ENCODE data around the gene SLA2.

The SLA2 gene

GRCh38 chr20:36605399-36606157, 40.4 kb downstream of the SLA2 start, which contains the start of gene RAB5IF:
TSS of gene RAB5IF (plus strand) at chr20:36605779. CDS start at chr20:36605952, 173 bp downstream.
- DNase-seq = peak; percentile 100
- peak within 1 kb of the TSS; percentile 93 for H2AFZ ChIP-seq (ENCODE audit: low read depth, low read length)

GRCh38 chr20:36604952-36605398, 41.0 kb downstream of the SLA2 start:
- Histone ChIP-seq H2AFZ (ENCODE audit: low read depth, low read length) (peak overlapping the region; percentile 93), H3K4me1 (ENCODE audit: insufficient read depth, low read length) (peaks cover 30% of the 10 kb centered on the region), H3K9me3 (ENCODE audit: insufficient read depth, low read length, severe bottlenecking) (no peaks in the 10 kb centered on the region), H3K9ac (ENCODE audit: low read depth, low read length) (peak overlapping the region; percentile 85), H4K20me1 (ENCODE audit: insufficient read depth, low read length) (peaks cover 35% of the 10 kb centered on the region), H3K4me2 (ENCODE audit: insufficient read depth, low read length) (peak overlapping the region; percentile 73), H3K79me2 (ENCODE audit: insufficient read depth, low read length) (peaks cover 39% of the 10 kb centered on the region), H3K27me3 (ENCODE audit: insufficient read depth, low read length, poor library complexity) (no peaks in the 10 kb centered on the region), H3K27ac (ENCODE audit: low read length) (peak overlapping the region; percentile 83), H3K36me3 (ENCODE audit: insufficient read depth, low read length) (peaks cover 26% of the 10 kb centered on the region), H3K4me3 (ENCODE audit: low read depth in 1 of 2, low read length in 2 of 2) (peak overlapping the region; percentile 29 to 86; a peak in 3 of 4 replicates)
- ATAC-seq (ENCODE audit: insufficient read depth, low read depth) = peak; percentile 40
- peak; percentile 75 for DNase-seq
- TF ChIP-seq EZH2 (IDR thresholded peaks at IDR 0.05; ENCODE audit: borderline replicate concordance, low read depth, low read length, severe bottlenecking) (no peak), CTCF (IDR thresholded peaks at IDR 0.05; ENCODE audit: borderline replicate concordance, extremely low read depth, low read length, poor library complexity, severe bottlenecking) (no peak)

More at GRCh38 chr20:36605399-36606157, 40.4 kb downstream of the SLA2 start, which contains the start of gene RAB5IF:
- no peaks in the 10 kb centered on the region for H3K27me3 ChIP-seq (ENCODE audit: insufficient read depth, low read length, poor library complexity)
- peak within 1 kb of the TSS; percentile 85 for H3K4me2 ChIP-seq (ENCODE audit: insufficient read depth, low read length)
- H3K79me2 ChIP-seq (ENCODE audit: insufficient read depth, low read length) = peaks cover 39% of the 10 kb centered on the region
- H4K20me1 ChIP-seq (ENCODE audit: insufficient read depth, low read length) = peaks cover 35% of the 10 kb centered on the region
- H3K9me3 ChIP-seq (ENCODE audit: insufficient read depth, low read length, severe bottlenecking) = no peaks in the 10 kb centered on the region
- H3K4me1 ChIP-seq (ENCODE audit: insufficient read depth, low read length) = peaks cover 30% of the 10 kb centered on the region
- peaks cover 32% of the 10 kb centered on the region for H3K36me3 ChIP-seq (ENCODE audit: insufficient read depth, low read length)
- peak within 1 kb of the TSS; percentile 83 for H3K27ac ChIP-seq (ENCODE audit: low read length)
- peak within 1 kb of the TSS; percentile 86 for H3K4me3 ChIP-seq (ENCODE audit: low read depth in 1 of 2, low read length in 2 of 2)
- no peak for TF ChIP-seq EZH2 (IDR thresholded peaks at IDR 0.05; ENCODE audit: borderline replicate concordance, low read depth, low read length, severe bottlenecking)
- TF ChIP-seq CTCF (IDR thresholded peaks at IDR 0.05; ENCODE audit: borderline replicate concordance, extremely low read depth, low read length, poor library complexity, severe bottlenecking) = peak; percentile 98
- H3K9ac ChIP-seq (ENCODE audit: low read depth, low read length) = peak within 1 kb of the TSS; percentile 85
- peak; percentile 93 for ATAC-seq (ENCODE audit: insufficient read depth, low read depth)

GRCh38 chr20:36601540-36601939, 44.5 kb downstream of the SLA2 start:
- peaks cover 9% of the 10 kb centered on the region for H4K20me1 ChIP-seq (ENCODE audit: insufficient read depth, low read length)
- no peak overlapping the region for H3K27ac ChIP-seq (ENCODE audit: low read length)
- no peak overlapping the region for H3K9ac ChIP-seq (ENCODE audit: low read depth, low read length)
- TF ChIP-seq CTCF (IDR thresholded peaks at IDR 0.05; ENCODE audit: borderline replicate concordance, extremely low read depth, low read length, poor library complexity, severe bottlenecking) = no peak
- TF ChIP-seq EZH2 (IDR thresholded peaks at IDR 0.05; ENCODE audit: borderline replicate concordance, low read depth, low read length, severe bottlenecking) = no peak
- H3K4me1 ChIP-seq (ENCODE audit: insufficient read depth, low read length) = peaks cover 12% of the 10 kb centered on the region
- H3K79me2 ChIP-seq (ENCODE audit: insufficient read depth, low read length) = peaks cover 10% of the 10 kb centered on the region
- H3K9me3 ChIP-seq (ENCODE audit: insufficient read depth, low read length, severe bottlenecking) = no peaks in the 10 kb centered on the region
- no peaks in the 10 kb centered on the region; the same call in 1 of the 2 replicates for H3K36me3 ChIP-seq (ENCODE audit: insufficient read depth, low read length)
- DNase-seq = no peak
- no peak overlapping the region for H3K4me2 ChIP-seq (ENCODE audit: insufficient read depth, low read length)
- H3K27me3 ChIP-seq (ENCODE audit: insufficient read depth, low read length, poor library complexity) = no peaks in the 10 kb centered on the region
- H2AFZ ChIP-seq (ENCODE audit: low read depth, low read length) = no peak overlapping the region
- no peak overlapping the region for H3K4me3 ChIP-seq (ENCODE audit: low read depth in 1 of 2, low read length in 2 of 2)
- ATAC-seq (ENCODE audit: insufficient read depth, low read depth) = no peak

Data from DND-41 (cell line).